Stimulated activated CD8-positive, alpha-beta memory T cell treated with anti-CD3 and anti-CD28 coated beads, Interleukin-2, amount 100 ng/mL, for 48 hours (primary cell): ENCODE data around the gene HS2ST1.
A peak's percentile ranks its signal among the peaks of the same experiment; 100 is the strongest.

Experiments used
- DNase-seq, 2 donors: peaks; one replicate each; pipeline ENCODE4 v3.0.0-alpha.2; 2020; ENCODE audit warnings: low read depth in 2 of 2

HS2ST1 gene

DNA sequence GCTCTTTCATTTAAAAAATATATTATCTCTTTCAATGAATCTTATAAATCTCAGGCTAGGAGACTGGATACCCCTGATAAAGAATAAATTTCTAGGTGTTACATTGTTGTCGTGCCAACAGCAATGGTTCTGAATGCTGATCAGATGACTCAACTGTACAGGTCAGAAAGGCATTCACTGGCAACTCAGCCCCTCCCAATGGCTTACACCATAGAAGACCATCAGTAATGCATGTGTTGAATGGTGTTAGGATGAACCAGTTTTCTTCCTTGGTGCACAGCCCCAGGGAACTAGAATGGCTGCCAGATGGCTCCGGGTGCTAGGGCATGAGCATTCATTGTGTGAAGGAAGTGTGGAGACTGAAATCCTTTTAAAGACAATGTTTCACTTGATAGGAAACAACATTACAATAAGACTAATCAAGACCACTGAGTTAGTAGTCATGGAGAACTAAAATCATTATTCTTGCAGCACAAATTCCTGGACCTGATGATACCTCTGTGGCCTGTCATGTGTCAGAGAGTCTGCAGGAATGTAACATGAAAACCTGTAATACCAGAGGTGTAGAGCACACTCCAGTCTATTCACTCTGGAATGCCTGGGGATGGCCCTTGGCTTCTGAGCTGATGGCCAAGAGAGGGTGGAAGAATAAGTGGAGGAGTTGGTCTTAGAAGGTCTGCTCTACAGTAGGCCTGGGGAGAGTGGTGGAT is 226.6 kb downstream of the HS2ST1 start:
- DNase-seq: no peak

DNA sequence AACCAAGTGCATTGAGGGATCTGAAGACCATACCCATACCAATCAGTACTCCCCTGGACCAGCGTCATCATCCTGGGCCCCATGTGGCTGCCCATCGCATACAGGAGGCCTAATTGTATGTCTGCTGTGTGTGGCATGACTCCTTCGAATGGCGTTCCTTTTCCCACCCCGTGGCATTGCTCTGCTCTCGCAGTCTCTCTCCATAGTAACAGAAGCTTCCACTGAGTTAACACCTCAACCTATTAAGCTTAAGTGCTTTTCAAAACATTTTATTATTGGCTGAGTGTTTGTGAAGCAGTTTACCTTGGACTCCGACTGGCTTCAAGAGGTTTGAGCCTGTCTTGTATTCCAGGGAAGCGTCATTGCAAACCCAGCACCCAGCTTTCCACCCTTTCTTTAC is 227.1 kb downstream of the HS2ST1 start:
- no peak for DNase-seq

GRCh38 chr1:87143413-87144135 is 229.1 kb downstream of the HS2ST1 start:
- DNase-seq: no peak

- no peak for DNase-seq
These were observed 230.0 kb downstream of the HS2ST1 start for GRCh38 chr1:87144316-87144895.

DNA sequence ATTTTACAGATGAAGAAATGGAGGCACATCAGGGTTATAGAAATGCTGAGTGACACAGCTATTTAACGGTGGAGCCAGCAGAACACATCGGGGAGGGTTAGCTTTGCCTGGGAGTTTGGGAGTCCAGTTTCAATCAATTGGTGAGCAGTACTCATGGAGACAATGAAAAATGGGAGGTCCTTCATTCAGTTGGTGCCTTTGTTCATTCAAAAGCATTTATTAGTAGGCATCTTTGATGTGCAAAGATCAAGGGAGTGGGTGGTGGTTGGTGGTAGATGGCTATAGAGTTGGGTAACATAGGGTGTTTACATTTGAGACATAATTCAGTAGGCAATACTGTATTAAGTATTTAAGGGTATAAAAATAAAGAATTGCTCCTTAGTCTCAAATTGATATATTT is 230.5 kb downstream of the HS2ST1 start:
- DNase-seq: no peak

- DNase-seq: no peak
These were observed 232.1 kb downstream of the HS2ST1 start for GRCh38 chr1:87146538-87146937.

- DNase-seq: no peak
These were observed 232.6 kb downstream of the HS2ST1 start for GRCh38 chr1:87146986-87147385.

GRCh38 chr1:87147851-87148250 is 233.4 kb downstream of the HS2ST1 start:
- DNase-seq: no peak

DNA sequence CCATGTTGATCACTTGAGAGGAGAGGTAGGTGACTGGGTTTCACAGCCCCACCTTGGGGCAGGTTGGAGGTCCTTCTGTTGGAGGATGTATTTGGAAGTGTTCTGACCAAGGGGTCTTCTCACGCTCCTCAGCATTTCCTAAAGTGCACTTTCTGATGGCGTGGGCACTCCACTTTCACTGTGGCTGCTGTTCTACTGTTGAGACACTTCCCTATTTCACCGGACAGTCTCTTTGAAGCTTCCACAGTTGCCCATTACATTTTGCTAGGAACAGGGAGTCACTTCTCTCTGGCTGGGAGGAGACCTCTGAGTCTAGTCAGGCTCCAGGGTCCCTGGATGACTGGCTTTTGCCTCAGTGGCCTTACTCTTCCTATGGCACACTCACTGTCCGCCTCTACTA is 234.2 kb downstream of the HS2ST1 start:
- no peak for DNase-seq

GRCh38 chr1:87149241-87150041 is 235.0 kb downstream of the HS2ST1 start:
- DNase-seq: no peak

DNA sequence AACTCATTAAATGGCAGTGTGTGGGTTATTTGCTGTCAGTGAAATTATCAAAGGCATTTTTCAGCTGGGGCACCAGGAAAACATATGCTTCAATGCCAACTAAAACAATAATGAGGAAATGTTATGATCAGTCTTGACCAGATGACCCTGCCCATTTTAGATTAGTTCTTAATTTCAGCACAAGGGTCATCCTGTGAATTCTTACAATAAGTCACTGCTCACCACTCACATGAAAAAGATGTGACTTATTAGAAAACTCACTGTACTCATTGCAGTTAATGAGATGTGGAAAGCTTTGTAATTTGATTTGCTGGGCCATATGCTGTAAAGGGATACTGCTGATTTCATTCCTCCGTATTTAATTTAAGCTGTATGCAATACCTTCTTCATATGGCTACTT is 235.7 kb downstream of the HS2ST1 start:
- no peak for DNase-seq

- peak; percentile 43 to 50 for DNase-seq
These were observed 237.3 kb downstream of the HS2ST1 start for GRCh38 chr1:87151500-87152421.

DNA sequence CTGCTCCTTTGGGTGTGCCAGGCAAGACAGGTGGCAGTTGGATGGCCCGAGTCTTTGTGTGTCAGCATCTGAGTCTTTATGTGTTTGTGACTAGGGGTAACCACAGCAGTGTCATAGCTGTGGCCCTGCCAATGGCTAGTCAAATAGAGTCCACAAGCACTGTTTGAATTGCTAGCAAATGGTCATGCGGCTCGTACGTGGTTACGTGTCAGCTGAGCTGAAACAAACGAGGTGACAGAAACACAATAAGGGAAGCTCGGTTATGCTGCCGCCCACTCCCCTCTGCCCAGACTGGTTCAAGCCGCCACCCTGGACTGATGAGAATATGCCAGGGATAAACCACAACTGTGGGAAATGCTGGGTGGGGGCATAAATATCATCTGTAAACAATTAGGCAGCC is 239.9 kb downstream of the HS2ST1 start:
- no peak for DNase-seq

DNA sequence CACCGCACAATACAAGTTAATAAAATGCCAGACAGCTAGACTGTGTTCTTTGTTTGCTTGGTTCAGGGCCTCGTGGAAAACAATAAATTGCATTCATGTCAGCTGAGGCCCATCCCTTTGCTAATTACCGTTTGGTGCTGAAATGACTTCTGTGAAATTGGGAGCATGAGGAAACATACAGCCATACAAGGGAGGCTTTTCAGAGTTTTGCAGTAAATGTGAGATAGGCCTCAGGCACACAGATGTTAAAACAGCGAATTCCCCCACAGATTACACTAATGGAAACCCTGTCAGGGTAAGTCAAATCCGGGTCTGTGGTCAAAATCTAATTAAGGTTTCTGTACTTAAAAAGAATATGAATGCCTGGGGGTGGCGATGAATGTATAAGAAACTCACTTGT is 240.7 kb downstream of the HS2ST1 start:
- no peak for DNase-seq

DNA sequence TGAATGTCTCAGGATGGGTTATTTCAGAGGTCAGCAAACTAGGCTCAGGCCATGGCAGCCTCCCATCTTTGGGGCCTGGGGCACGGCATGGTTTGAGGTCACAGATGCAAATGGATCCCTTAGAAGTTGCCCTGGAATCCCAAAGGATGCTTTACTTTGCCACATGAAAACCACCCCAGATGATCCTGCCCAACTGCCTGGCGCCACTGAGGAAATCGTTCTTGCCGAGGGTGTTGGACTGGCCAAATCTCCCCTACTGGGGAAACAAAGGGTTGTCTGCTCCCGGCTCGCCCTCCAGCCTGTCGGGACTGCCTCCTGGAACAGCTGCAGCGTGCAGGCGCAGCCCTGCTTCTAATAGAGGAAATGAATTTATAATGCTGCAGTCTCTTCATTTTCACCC is 241.2 kb downstream of the HS2ST1 start:
- no peak for DNase-seq

DNA sequence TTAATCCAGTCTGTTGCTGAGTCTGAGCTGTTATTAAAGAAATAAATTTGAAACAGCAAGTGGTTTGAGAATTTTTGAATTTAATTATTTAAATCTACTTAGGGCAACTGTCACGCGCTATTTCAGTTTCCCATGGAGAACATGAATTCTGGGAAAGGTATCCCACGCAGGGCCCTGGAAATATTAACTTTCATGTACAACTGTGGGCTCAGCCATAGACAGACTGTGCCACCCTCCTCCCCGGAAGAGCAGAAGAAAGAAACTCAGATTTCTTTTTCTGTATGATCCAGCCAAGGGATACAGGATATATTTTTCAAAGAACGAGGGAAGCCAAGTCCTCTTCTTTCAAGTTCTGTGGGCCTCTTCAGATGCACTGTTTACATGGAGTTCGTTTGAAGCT is 241.7 kb downstream of the HS2ST1 start:
- no peak for DNase-seq

GRCh38 chr1:87159378-87159915 is 245.0 kb downstream of the HS2ST1 start:
- no peak for DNase-seq
